ENCODE data around the gene NT5C2.

Gene NT5C2

DNA sequence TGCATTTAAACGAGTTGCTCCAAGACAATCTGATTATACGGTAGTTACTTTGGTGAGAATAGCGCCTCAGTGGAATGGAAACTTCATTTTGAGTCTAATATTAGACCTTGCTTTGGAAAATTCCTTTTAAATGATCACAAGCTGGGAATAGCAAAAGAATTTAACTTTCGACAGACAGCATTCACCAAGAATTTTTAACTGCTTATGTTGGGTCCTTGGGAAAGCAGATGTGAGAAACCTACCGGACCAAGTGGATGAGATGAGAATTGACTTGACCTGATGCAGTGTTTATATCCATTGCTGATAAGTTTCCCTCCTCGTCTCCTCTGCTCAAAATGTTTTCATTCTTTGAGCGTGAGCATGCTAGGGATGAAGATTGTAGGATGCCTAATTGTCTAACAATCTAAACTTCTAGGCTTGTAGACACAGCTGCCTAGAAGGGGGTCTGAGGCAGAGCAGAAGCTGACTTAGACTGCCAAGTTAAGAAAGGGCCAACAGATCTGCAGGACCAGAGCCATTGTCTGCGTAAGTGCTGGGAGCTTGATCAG is 148.1 kb downstream of the NT5C2 start:
- H3K4me3 ChIP-seq = peak overlapping the region; percentile 15 to 33
- no peaks in the 10 kb centered on the region for H3K27me3 ChIP-seq
- intact Hi-C loops (cut with DNase I; ENCODE audit: low total_unique reads) = no loop called here
- no peak for DNase-seq
- no peaks in the 10 kb centered on the region for H3K36me3 ChIP-seq
- H3K27ac ChIP-seq = peak overlapping the region; percentile 68 to 76
- TF ChIP-seq CTCF (IDR thresholded peaks at IDR 0.05) = no peak
- H3K4me1 ChIP-seq = peaks cover 0 to 69% (median 38%) of the 10 kb centered on the region in 4 donors
- no peaks in the 10 kb centered on the region for H3K9me3 ChIP-seq

GRCh38 chr10:103042908-103043307 is 150.2 kb downstream of the NT5C2 start:
- H3K36me3 ChIP-seq = no peaks in the 10 kb centered on the region
- peaks cover 0 to 90% (median 53%) of the 10 kb centered on the region in 4 donors for H3K4me1 ChIP-seq
- peak overlapping the region; percentile 10 to 76 for H3K27ac ChIP-seq
- no peaks in the 10 kb centered on the region for H3K27me3 ChIP-seq
- no peak for DNase-seq
- no peak overlapping the region for H3K4me3 ChIP-seq
- intact Hi-C loops (cut with DNase I; ENCODE audit: low total_unique reads) = no loop called here
- H3K9me3 ChIP-seq = no peaks in the 10 kb centered on the region
- no peak for TF ChIP-seq CTCF (IDR thresholded peaks at IDR 0.05)

GRCh38 chr10:103042129-103042528 is 150.9 kb downstream of the NT5C2 start:
- peaks cover 0 to 93% (median 53%) of the 10 kb centered on the region in 4 donors for H3K4me1 ChIP-seq
- no peaks in the 10 kb centered on the region for H3K36me3 ChIP-seq
- H3K4me3 ChIP-seq = no peak overlapping the region
- peak overlapping the region; percentile 10 to 76 for H3K27ac ChIP-seq
- H3K9me3 ChIP-seq = no peaks in the 10 kb centered on the region
- H3K27me3 ChIP-seq = no peaks in the 10 kb centered on the region
- no peak for DNase-seq
- intact Hi-C loops (cut with DNase I; ENCODE audit: low total_unique reads) = no loop called here
- no peak for TF ChIP-seq CTCF (IDR thresholded peaks at IDR 0.05)

DNA sequence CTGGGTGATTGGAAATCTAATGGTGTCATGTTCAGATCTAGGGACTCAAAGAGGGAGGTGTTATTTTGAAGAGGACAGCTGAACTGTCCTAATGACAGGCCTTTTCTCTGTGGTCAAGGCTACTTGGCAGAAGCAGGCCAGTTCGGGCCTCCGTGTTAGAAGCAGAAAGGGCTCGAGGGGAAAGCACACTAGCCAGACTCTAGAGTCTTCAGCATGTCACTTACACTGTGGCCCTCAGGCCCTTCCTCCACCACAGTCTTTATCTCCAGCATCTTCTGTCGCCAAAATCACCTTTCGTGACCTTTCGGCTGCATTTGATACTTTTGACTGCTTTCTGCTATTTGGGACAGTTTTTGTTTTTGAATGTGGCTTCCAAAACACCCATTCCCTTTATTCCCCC is 151.7 kb downstream of the NT5C2 start:
- H3K27ac ChIP-seq = peak overlapping the region; percentile 10 to 76
- no peak overlapping the region for H3K4me3 ChIP-seq
- peaks cover 0 to 87% (median 53%) of the 10 kb centered on the region in 4 donors for H3K4me1 ChIP-seq
- no peak for TF ChIP-seq CTCF (IDR thresholded peaks at IDR 0.05)
- H3K27me3 ChIP-seq = no peaks in the 10 kb centered on the region
- H3K9me3 ChIP-seq = no peaks in the 10 kb centered on the region
- H3K36me3 ChIP-seq = no peaks in the 10 kb centered on the region
- DNase-seq = no peak
- intact Hi-C loops (cut with DNase I; ENCODE audit: low total_unique reads) = no loop called here

DNA sequence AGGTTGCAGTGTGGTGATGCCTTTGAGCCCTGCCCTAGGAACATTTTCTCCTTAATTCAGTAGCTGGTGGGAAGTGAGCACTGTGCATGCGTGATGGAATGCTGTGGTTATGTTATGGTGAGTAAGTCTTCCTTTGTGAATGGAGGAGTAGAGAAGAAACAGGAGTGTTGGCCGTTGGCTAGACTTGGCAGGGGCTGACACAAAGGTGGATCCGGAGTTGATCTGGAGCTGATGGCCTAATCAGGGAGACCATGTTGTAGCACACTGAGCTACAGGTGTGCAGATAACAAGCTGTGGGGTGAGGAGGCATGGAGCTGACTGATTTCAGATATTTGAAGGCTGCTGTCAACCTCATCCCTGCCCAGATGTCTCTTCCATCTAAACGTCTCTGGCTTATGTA is 152.7 kb downstream of the NT5C2 start:
- TF ChIP-seq CTCF (IDR thresholded peaks at IDR 0.05) = no peak
- peak overlapping the region; percentile 11 to 76 for H3K27ac ChIP-seq
- H3K36me3 ChIP-seq = no peaks in the 10 kb centered on the region
- H3K4me3 ChIP-seq = no peak overlapping the region
- no peaks in the 10 kb centered on the region for H3K27me3 ChIP-seq
- DNase-seq = no peak
- H3K4me1 ChIP-seq = peaks cover 0 to 85% (median 46%) of the 10 kb centered on the region in 4 donors
- intact Hi-C loops (cut with DNase I; ENCODE audit: low total_unique reads) = no loop called here
- no peaks in the 10 kb centered on the region for H3K9me3 ChIP-seq

DNA sequence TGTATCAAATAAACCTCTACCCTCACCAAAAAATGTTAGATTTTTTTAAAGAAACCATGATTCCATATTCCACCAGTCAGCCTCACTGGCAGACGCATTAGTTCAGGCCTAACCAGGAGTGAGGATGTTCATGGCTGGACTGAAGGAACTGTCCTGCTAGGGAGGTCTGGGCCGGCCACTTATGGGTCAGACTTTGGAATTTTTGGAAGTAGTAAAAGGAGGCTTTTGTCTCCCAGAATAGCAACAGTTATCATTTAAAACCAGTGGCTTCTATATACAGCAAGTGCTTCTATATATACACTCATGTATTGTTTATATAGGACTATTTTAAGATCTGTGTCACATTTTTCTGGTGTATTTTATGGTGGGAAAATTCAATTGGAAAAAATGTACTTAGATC is 154.5 kb downstream of the NT5C2 start:
- intact Hi-C loops (cut with DNase I; ENCODE audit: low total_unique reads) = no loop called here
- H3K36me3 ChIP-seq = no peaks in the 10 kb centered on the region
- H3K27me3 ChIP-seq = no peaks in the 10 kb centered on the region
- no peak overlapping the region for H3K4me3 ChIP-seq
- H3K4me1 ChIP-seq = peaks cover 0 to 71% (median 35%) of the 10 kb centered on the region in 4 donors
- TF ChIP-seq CTCF (IDR thresholded peaks at IDR 0.05) = no peak
- H3K9me3 ChIP-seq = no peaks in the 10 kb centered on the region
- no peak for DNase-seq
- H3K27ac ChIP-seq = peak overlapping the region; percentile 52 to 76

Data from tibial artery (tissue), 4 donors.